K562 (cell line): Measurements from ENCODE around the gene FRYL. TPM values are rescaled to one million over a fixed set of nuclear protein-coding genes. Genes with fewer than 3 reads are reported as not detected.

ENCODE experiments used
- ATAC-seq: fragments of 200-7000 bp; cut with Tn5 transposase; 3 replicates; pipeline ENCODE4 v1.9.1; 2020; ENCODE audit warnings: moderate library complexity
- BruUV-seq: library from RNA; stranded (reverse); fragments of 400-500 nt; replicated peaks from 2 replicates; lab custom pipeline; 2021; lab: Mats Ljungman, UMichigan
- CTCF ChIA-PET: fragments of 300-600 bp; formaldehyde crosslinking; extraction: SDS; loops from one replicate; lab custom pipeline; 2021; ENCODE audit warnings: low intra/inter-chr PET ratio; lab: Yijun Ruan, JAX
- POLR2A ChIA-PET: fragments of 300-600, 350-650 bp; sonication (Branson Sonifier 250); formaldehyde crosslinking; extraction: SDS; loops from one replicate; lab custom pipeline; 2021; ENCODE audit warnings: antibody characterized with exemption, inconsistent platforms; lab: Yijun Ruan, JAX
- DNase-seq, 4 experiments: peaks; one replicate each; pipeline versions ENCODE4 v3.0.0 to v3.0.0-alpha.2; 2011 to 2018; ENCODE audit warnings: low spot score in 3 of 4, mixed read lengths in 3 of 4; ENCODE audit errors: extremely low read depth in 1 of 4
- FAIRE-seq: peaks from 2 replicates; lab custom pipeline; 2011; peaks lifted over from hg19 to GRCh38; lab: Jason Lieb, UNC
- H2AFZ ChIP-seq: 2 replicates; pipeline ENCODE4 v1.6.0; 2011; ENCODE audit warnings: low read depth, low read length, control low read depth, inconsistent platforms
- H3K27ac ChIP-seq: fragments of 200-600 bp; 3 replicates; pipeline ENCODE4 v1.8.0; 2011; ENCODE audit warnings: low read depth, mild to moderate bottlenecking, control low read depth, inconsistent platforms, low read length, moderate library complexity, mixed read lengths; ENCODE audit errors: extremely low read depth
- H3K27me3 ChIP-seq, 2 experiments: fragments of 300-600 bp in 1 of 2; 2 replicates in 1 of 2; 3 replicates in 1 of 2; pipeline versions ENCODE4 v1.6.0 to v1.8.0; 2011; ENCODE audit warnings: inconsistent platforms in 2 of 2, low read length in 2 of 2, mild to moderate bottlenecking in 1 of 2, mixed read lengths in 1 of 2, moderate library complexity in 1 of 2; ENCODE audit not compliant: control insufficient read depth in 2 of 2, insufficient read depth in 2 of 2
- H3K36me3 ChIP-seq: fragments of 300-600 bp; 3 replicates; pipeline ENCODE4 v1.8.0; 2011; ENCODE audit warnings: mild to moderate bottlenecking, low read length, inconsistent platforms; ENCODE audit not compliant: control insufficient read depth, insufficient read depth
- H3K4me1 ChIP-seq, 2 experiments: fragments of 200-600 bp in 1 of 2; replicated peaks in 1 of 2; 2 replicates in 1 of 2; 3 replicates in 1 of 2; pipeline versions ENCODE4 v1.5.1 to v1.8.0; 2011; ENCODE audit warnings: inconsistent platforms in 2 of 2, low read length in 2 of 2, mild to moderate bottlenecking in 1 of 2, mixed read lengths in 1 of 2, moderate library complexity in 1 of 2; ENCODE audit not compliant: control insufficient read depth in 2 of 2, insufficient read depth in 2 of 2
- H3K4me2 ChIP-seq: 2 replicates; pipeline ENCODE4 v1.6.1; 2011; ENCODE audit warnings: low read length, control low read depth, inconsistent platforms, mixed read lengths; ENCODE audit not compliant: insufficient read depth
- H3K4me3 ChIP-seq: fragments of 200-600 bp; sonication (generic), shearing (Covaris generic); 2 replicates; pipeline ENCODE4 v1.5.1; 2016; ENCODE audit warnings: control low read depth, inconsistent platforms
- H3K79me2 ChIP-seq: fragments of 200-600 bp; 3 replicates; pipeline ENCODE4 v1.8.0; 2011; ENCODE audit warnings: low read length, inconsistent platforms; ENCODE audit not compliant: control insufficient read depth, insufficient read depth
- H3K9ac ChIP-seq, 2 experiments: 2 replicates each; pipeline versions ENCODE4 v1.6.0 to v1.6.1; 2011; ENCODE audit warnings: low read depth in 2 of 2, low read length in 2 of 2, control low read depth in 1 of 2, inconsistent platforms in 1 of 2, mild to moderate bottlenecking in 1 of 2, mixed read lengths in 1 of 2; ENCODE audit not compliant: insufficient read depth in 1 of 2
- H3K9me1 ChIP-seq: one replicate; pipeline ENCODE4 v1.6.0; 2011; ENCODE audit warnings: inconsistent platforms, mild to moderate bottlenecking, low read length, moderate library complexity; ENCODE audit not compliant: control insufficient read depth, insufficient read depth
- H3K9me3 ChIP-seq: replicated peaks from 2 replicates; pipeline ENCODE4 v1.5.1; 2011; ENCODE audit warnings: low read depth, low read length, inconsistent platforms; ENCODE audit not compliant: control insufficient read depth, insufficient read depth
- H4K20me1 ChIP-seq: replicated peaks from 2 replicates; pipeline ENCODE4 v1.6.1; 2011; ENCODE audit warnings: low read length, inconsistent platforms, mixed read lengths; ENCODE audit not compliant: control insufficient read depth, insufficient read depth
- CAMTA2 ChIP-seq: fragments of 250-450 bp; sonication (Bioruptor Pico); conservative IDR thresholded peaks from 2 replicates; pipeline ENCODE4 v1.5.1; 2022
- CBX8 ChIP-seq: fragments of 200-600 bp; sonication (generic); IDR thresholded peaks from 2 replicates; pipeline ENCODE4 v1.6.1; 2012; ENCODE audit warnings: borderline replicate concordance, mixed run types, low read depth, mild to moderate bottlenecking, moderate library complexity, mixed read lengths, low read length, control low read depth, inconsistent platforms; ENCODE audit not compliant: poor library complexity, severe bottlenecking; ENCODE audit errors: extremely low read depth
- FOSL1 ChIP-seq: fragments of 200-800 bp; sonication (Bioruptor generic); conservative IDR thresholded peaks from 2 replicates; pipeline ENCODE4 v1.6.1; 2016; ENCODE audit warnings: missing genetic modification characterization, missing compliant biosample characterization
- IFI16 ChIP-seq: fragments of 250-450 bp; sonication (Bioruptor Pico); IDR thresholded peaks from 2 replicates; pipeline ENCODE4 v2.1.2; 2022; ENCODE audit warnings: mild to moderate bottlenecking, inconsistent platforms
- SMARCA4 ChIP-seq: fragments of 450-650 bp; IDR thresholded peaks from 2 replicates; pipeline ENCODE4 v1.6.1; 2016
- SMARCA5 ChIP-seq: fragments of 450-650 bp; IDR thresholded peaks from 2 replicates; pipeline ENCODE4 v1.6.1; 2016
- SOX6 ChIP-seq: fragments of 450-650 bp; IDR thresholded peaks from 2 replicates; pipeline ENCODE4 v1.6.1; 2014; ENCODE audit warnings: mild to moderate bottlenecking
- TAF7 ChIP-seq: fragments of 450-650 bp; IDR thresholded peaks from 2 replicates; pipeline ENCODE4 v1.6.1; 2016; ENCODE audit warnings: missing genetic modification characterization, missing compliant biosample characterization
- YY1 ChIP-seq, 3 experiments: IDR thresholded peaks; 2 replicates each; pipeline ENCODE4 v1.6.1; 2011; ENCODE audit warnings: low read length in 2 of 3, mild to moderate bottlenecking in 2 of 3, moderate library complexity in 2 of 3, borderline replicate concordance in 1 of 3, control low read depth in 1 of 3, low read depth in 1 of 3; ENCODE audit not compliant: insufficient read depth in 3 of 3, insufficient replicate concordance in 2 of 3, control insufficient read depth in 1 of 3, insufficient read length in 1 of 3; ENCODE audit errors: extremely low read depth in 1 of 3
- ZNF609 ChIP-seq: sonication (generic); formaldehyde crosslinking; IDR thresholded peaks from 2 replicates; pipeline ENCODE4 v1.8.1; 2023; ENCODE audit warnings: missing genetic modification reagents, mild to moderate bottlenecking, borderline replicate concordance
- WGBS: fragments of 100-300 bp; shearing (Covaris generic); methylation state at CpG from one replicate; pipeline ENCODE4 v1.1.6; 2016; ENCODE audit warnings: low coverage, mixed read lengths; ENCODE audit not compliant: insufficient coverage; ENCODE audit errors: missing lambda C conversion rate; 5-methylcytosine and 5-hydroxymethylcytosine counted together
- in situ Hi-C: fragments of 300-500 bp; cut with MboI; formaldehyde crosslinking; loops from 4 replicates; pipeline ENCODE4 v1.15.0; 2018; ENCODE audit warnings: inconsistent platforms, mixed read lengths
- intact Hi-C: fragments of 100-400 bp; cut with micrococcal nuclease; formaldehyde crosslinking; loops from 2 replicates; pipeline ENCODE4 v1.14.2; 2022
- polyA plus RNA-seq, 8 experiments: library from polyadenylated mRNA; depleted of rRNA in 4 of 8; stranded (reverse) in 5 of 8; unstranded in 3 of 8; fragments of >200 nt; fragmentation: Nextera tagmentation in 2 of 8; fragmentation: Illumina TruSeq in 1 of 8; extraction: Ambion mirVana in 2 of 8; extraction: Trizol in 1 of 8; gene quantifications; 2 replicates each; pipeline versions ENCODE4 v1.2.1 to v1.2.3, GENCODE V29; 2011 to 2014; ENCODE audit warnings: inconsistent platforms in 1 of 8, missing spikeins in 1 of 8
- total RNA-seq, 7 experiments: library from RNA; depleted of rRNA in 6 of 7; stranded (reverse); fragments of >200 nt in 6 of 7; fragmentation: Illumina TruSeq in 2 of 7; extraction: Trizol in 2 of 7; gene quantifications; 2 replicates each; pipeline versions ENCODE4 v1.2.1 to v1.2.3, GENCODE V29; 2011 to 2021; ENCODE audit warnings: low replicate concordance in 1 of 7
- TF ChIP-seq, protein P1 (sequence below): fragments of 450-650 bp; formaldehyde crosslinking; IDR thresholded peaks from 2 replicates; pipeline ENCODE4 v1.4.0; 2022; ENCODE audit warnings: mild to moderate bottlenecking, moderate library complexity

The FRYL gene
- total and polyA plus RNA-seq, 9 of the 15 experiments (the other 6 are each of a cell fraction or from before 2014, with no cell fraction given): 7.2 to 34.9 (median 15.9) TPM

- FAIRE-seq (no peak), DNase-seq (no peak), ATAC-seq (no peak)
- no peaks in the 10 kb centered on the region for H3K27me3 ChIP-seq
- intact Hi-C loops: no loop called here
- H3K36me3 ChIP-seq: no peaks in the 10 kb centered on the region
- H3K9ac ChIP-seq: no peak overlapping the region
- no peak overlapping the region for H3K4me2 ChIP-seq
- H3K4me3 ChIP-seq: no peak overlapping the region
- ChIA-PET CTCF (no interaction called here), POLR2A (interaction anchor here (0.7 kb wide), 1 partner anchor 94 kb away, joined by 3 read pairs; no protein-coding TSS in a partner anchor)
- no peaks in the 10 kb centered on the region for H3K9me3 ChIP-seq
- in situ Hi-C loops: no loop called here
- no peaks in the 10 kb centered on the region for H3K79me2 ChIP-seq
- no peak overlapping the region for H2AFZ ChIP-seq
- H3K4me1 ChIP-seq: no peaks in the 10 kb centered on the region
- no peak overlapping the region for H3K27ac ChIP-seq
- H3K9me1 ChIP-seq: no peaks in the 10 kb centered on the region
- no peaks in the 10 kb centered on the region for H4K20me1 ChIP-seq
- BruUV-seq: no TSS peak
- TF ChIP-seq TAF7 (tag) (no peak), SMARCA4 (no peak), CAMTA2 (CRISPR knock-in tag) (no peak), YY1 (IDR thresholded peaks at IDR 0.05; ENCODE audit: borderline replicate concordance in 1 of 3, control insufficient read depth in 1 of 3, extremely low read depth in 1 of 3, insufficient read depth in 3 of 3, insufficient read length in 1 of 3, insufficient replicate concordance in 2 of 3, low read depth in 1 of 3, low read length in 2 of 3) (no peak), SOX6 (no peak), IFI16 (CRISPR knock-in tag) (no peak), FOSL1 (no peak), ZNF609 (no peak), SMARCA5 (no peak), CBX8 (no peak)
- TF ChIP-seq, protein P1, sequence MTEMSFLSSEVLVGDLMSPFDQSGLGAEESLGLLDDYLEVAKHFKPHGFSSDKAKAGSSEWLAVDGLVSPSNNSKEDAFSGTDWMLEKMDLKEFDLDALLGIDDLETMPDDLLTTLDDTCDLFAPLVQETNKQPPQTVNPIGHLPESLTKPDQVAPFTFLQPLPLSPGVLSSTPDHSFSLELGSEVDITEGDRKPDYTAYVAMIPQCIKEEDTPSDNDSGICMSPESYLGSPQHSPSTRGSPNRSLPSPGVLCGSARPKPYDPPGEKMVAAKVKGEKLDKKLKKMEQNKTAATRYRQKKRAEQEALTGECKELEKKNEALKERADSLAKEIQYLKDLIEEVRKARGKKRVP (CRISPR knock-in tag): no peak
- 22% methylated on average over 1 of the region's 1 CpG for WGBS
Measured at GRCh38 chr4:48787056-48787455, 7.0 kb upstream of the FRYL start.
